Fibroblast of skin of right quadriceps (primary cell): Measurements from ENCODE around the gene TRAPPC6A.

ENCODE experiments used
- DNase-seq: peaks from one replicate; pipeline ENCODE4 v3.0.0-alpha.2; 2013

TRAPPC6A gene

GRCh38 chr19:45161738-45162607 is 16.1 kb downstream of the TRAPPC6A start:
- peak; percentile 20 for DNase-seq

GRCh38 chr19:45160870-45161737 is 16.9 kb downstream of the TRAPPC6A start, which contains the start of gene NKPD1:
Gene NKPD1, minus strand, starts transcription at chr19:45160982. Its CDS starts 832 bp downstream, at chr19:45160150.
- no peak for DNase-seq

GRCh38 chr19:45159971-45160324 is 18.1 kb downstream of the TRAPPC6A start:
- no peak for DNase-seq

- no peak for DNase-seq
Measured at GRCh38 chr19:45159210-45159970, 18.6 kb downstream of the TRAPPC6A start.

GRCh38 chr19:45158503-45159209 is 19.4 kb downstream of the TRAPPC6A start:
- no peak for DNase-seq

DNA sequence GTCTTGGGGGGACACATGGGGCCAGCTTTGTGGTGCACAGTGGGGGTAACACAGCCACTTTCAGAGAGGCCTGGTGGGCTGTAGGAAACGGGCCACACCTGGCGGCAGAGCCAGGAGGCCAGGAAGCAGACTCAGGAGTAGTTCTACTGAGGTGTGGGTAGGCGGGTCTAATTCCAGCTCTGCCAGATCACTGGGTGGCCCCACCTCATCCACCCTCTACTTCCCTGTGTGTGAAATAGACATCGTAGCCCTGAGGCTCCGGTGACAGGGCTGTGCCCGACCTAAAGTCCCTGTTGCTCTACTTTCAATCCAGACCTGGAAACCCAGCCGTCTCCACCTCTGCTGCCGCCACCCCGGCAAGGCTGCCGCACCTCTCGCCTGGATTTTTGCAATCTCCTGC is 21.3 kb downstream of the TRAPPC6A start:
- no peak for DNase-seq

DNA sequence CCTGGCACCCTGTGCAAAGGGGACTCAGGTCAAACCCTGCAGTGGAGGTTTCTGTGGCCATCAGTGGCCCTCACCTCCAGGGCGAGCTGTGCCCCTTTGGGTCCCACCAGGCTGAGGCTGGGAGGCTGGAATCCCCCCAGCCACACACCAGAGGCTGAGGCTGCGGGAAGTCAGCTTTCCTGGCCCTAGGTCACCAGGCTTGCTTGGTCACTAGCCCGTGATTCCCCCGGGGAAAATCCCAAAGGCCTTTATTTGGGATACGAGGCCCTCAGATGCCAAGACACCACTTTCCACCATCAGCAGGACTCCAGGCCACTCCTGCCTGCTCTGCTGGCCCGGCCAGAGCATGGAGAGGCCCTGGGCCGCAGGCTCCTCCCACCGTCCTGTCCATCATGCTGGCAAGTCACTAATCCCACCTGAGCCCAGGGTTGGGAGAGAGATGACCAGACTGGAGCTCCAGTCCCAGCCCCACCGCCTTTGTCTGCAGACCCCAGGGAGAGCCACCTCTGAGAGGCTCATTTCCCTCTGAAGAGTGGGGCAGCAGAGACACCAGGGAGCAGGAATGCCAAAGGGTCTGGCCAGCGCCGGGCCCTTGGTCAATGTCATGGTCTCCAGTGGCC is 21.9 kb downstream of the TRAPPC6A start:
- no peak for DNase-seq

DNA sequence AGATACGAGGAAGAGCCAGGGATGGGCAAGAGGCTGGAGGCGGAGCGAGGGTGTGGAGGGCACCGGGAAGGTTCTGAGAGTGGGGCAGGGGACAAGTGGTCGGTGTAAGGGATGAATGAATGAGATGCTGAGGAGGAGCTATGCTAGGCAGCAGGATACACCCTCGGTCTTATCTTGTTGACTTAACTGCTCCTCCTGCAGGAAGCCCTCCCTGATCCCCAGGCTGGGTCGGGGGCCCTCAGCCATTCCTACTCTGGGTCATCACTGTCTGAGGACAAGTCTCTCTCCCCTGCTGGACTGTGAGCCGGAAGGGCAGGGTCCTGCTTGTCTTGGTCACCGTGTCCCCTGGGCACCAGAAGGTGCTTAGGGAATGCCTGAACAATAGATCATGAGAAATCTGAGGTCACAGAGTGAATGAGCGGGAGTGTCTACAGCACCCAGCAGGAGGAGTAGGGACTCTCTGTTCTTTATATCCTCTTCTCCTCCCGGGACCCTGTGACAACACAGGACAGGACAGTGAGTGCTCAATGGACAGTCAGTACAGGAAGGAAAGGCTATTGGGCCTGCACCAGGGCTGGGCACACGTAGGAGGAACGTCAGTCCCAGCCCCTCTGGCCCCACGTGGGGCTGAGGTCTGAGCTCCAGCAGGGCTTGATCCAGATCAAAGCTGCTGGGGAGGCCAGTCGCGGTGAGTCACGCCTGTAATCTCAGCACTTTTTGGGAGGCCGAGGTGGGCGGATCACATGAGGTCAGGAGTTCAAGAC is 23.8 kb downstream of the TRAPPC6A start:
- DNase-seq = peak; percentile 56

GRCh38 chr19:45153339-45154063 is 24.5 kb downstream of the TRAPPC6A start:
- peak; percentile 15 for DNase-seq

- DNase-seq = peak; percentile 30
Measured at GRCh38 chr19:45152504-45153338, 25.3 kb downstream of the TRAPPC6A start.

DNA sequence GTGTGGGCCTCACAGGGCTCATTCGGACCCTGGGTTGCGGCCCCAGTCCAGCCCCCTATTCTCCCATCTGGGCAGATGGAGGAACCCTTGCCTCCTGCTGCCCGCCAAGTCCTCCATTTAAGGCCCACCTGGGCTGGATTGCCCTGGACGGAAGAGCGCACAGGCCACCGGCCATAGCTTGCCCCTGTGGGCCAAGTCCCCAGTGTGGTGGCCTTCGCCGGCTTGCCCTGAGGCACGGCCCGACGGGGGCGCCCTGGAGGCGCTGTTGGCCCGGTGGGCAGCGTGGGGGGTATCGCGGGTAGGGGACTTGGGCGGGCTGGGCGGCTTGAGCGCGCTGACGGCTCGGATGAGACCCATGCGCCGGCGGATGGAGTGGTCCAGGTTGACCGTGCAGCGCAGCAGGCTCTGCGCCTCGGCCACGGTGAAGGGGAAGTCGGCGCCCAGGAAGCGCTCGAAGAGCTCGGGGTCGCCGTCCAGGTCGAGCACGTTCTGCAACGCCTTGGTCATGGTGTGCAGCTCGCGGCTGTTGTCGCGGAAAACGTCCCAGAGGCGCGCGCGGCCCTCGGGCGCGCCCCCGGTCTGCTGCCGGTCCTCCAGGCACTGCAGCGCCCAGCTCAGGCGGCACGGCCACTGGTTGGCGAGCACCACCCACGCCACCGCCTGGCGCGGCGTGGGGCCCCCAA is 26.1 kb downstream of the TRAPPC6A start:
- no peak for DNase-seq

GRCh38 chr19:45151320-45151719 is 26.7 kb downstream of the TRAPPC6A start:
- no peak for DNase-seq

- DNase-seq = no peak
Measured at GRCh38 chr19:45150751-45151281, 27.2 kb downstream of the TRAPPC6A start.

DNA sequence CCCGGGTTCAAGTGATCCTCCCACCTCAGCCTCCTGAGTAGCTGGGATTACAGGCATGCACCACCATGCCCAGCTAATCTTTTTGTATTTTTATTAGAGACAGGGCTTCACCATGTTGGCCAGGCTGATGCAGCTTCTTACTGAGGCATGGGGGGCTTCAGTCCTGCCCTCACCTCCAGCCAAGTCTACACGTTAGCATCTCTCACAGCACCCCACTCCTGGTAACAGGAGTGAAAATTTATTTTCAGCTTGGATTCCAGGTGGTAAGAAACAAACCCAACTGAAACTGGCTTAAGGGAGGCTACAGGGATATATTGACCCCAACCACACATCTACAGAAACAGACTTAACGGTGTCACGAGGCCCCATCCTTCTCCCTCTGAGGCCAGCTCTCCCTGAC is 27.9 kb downstream of the TRAPPC6A start:
- DNase-seq = no peak

- no peak for DNase-seq
Measured at GRCh38 chr19:45149129-45149528, 28.9 kb downstream of the TRAPPC6A start.

GRCh38 chr19:45147835-45148676 is 30.0 kb downstream of the TRAPPC6A start:
- DNase-seq = no peak

DNA sequence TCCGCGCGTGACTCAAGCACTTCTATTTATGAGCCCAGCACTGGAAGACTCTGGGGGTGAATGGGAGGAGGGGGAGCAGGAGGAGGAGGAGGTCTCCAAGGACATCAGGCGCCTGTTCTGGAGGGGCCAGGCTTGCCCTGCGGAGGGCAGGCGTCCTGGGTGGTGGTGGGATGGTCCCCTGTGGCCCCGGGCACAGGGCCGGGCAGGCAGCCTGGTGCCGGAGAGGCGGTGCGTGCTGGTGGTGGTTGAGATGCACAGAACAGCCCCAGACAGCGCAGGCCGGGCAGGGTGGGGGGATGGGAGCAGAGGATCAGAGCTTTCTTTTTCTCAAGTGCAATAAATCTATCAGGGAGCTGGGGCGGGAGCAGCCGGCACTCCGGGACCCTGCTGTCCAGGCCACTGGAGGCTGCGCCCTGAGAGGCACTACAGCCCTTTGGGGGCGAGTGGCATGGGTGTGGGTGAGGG is 31.3 kb downstream of the TRAPPC6A start:
- no peak for DNase-seq
